Trophoblast cell (in vitro differentiated cells and primary cell): ENCODE results near the gene TIMP1.

Experiments used
- DNase-seq, 2 donors: peaks; one replicate each; pipeline ENCODE4 v3.0.0-alpha.2; 2016
- H2AFZ ChIP-seq: 2 replicates; pipeline ENCODE4 v1.6.1; 2013; ENCODE audit warnings: low read length, moderate library complexity, mild to moderate bottlenecking; ENCODE audit not compliant: insufficient read depth, poor library complexity
- H2AK5ac ChIP-seq: 2 replicates; pipeline ENCODE4 v1.6.1; 2013; ENCODE audit warnings: mild to moderate bottlenecking, low read length
- H2BK120ac ChIP-seq: 2 replicates; pipeline ENCODE4 v1.6.1; 2013; ENCODE audit warnings: low read length, mild to moderate bottlenecking, moderate library complexity; ENCODE audit not compliant: insufficient read depth, poor library complexity
- H2BK12ac ChIP-seq: 2 replicates; pipeline ENCODE4 v1.6.1; 2013; ENCODE audit warnings: mild to moderate bottlenecking, low read length, moderate library complexity
- H2BK5ac ChIP-seq: 2 replicates; pipeline ENCODE4 v1.6.1; 2013; ENCODE audit warnings: low read length, low read depth, moderate library complexity, mild to moderate bottlenecking; ENCODE audit not compliant: poor library complexity
- H3K14ac ChIP-seq: 2 replicates; pipeline ENCODE4 v1.6.1; 2013; ENCODE audit warnings: mild to moderate bottlenecking, low read length
- H3K18ac ChIP-seq: 2 replicates; pipeline ENCODE4 v1.6.1; 2013; ENCODE audit warnings: mild to moderate bottlenecking, low read length
- H3K23ac ChIP-seq: 2 replicates; pipeline ENCODE4 v1.6.1; 2013; ENCODE audit warnings: low read length
- H3K27ac ChIP-seq: 2 replicates; pipeline ENCODE4 v1.5.1; 2013; ENCODE audit warnings: low read depth, mild to moderate bottlenecking, inconsistent platforms, low read length, moderate library complexity
- H3K27me3 ChIP-seq: 2 replicates; pipeline ENCODE4 v1.6.1; 2013; ENCODE audit warnings: inconsistent platforms, mild to moderate bottlenecking, low read length, moderate library complexity; ENCODE audit not compliant: insufficient read depth
- H3K36me3 ChIP-seq, 2 experiments: 1 replicate in 1 of 2; 2 replicates in 1 of 2; pipeline ENCODE4 v1.6.1; 2013; ENCODE audit warnings: low read length in 2 of 2, mild to moderate bottlenecking in 2 of 2, moderate library complexity in 1 of 2; ENCODE audit not compliant: insufficient read depth in 2 of 2, control insufficient read depth in 1 of 2
- H3K4ac ChIP-seq: 2 replicates; pipeline ENCODE4 v1.6.1; 2013; ENCODE audit warnings: low read depth, mild to moderate bottlenecking, low read length, moderate library complexity
- H3K4me1 ChIP-seq, 2 experiments: 1 replicate in 1 of 2; 2 replicates in 1 of 2; pipeline ENCODE4 v1.6.1; 2013; ENCODE audit warnings: low read length in 2 of 2, mild to moderate bottlenecking in 2 of 2, moderate library complexity in 1 of 2; ENCODE audit not compliant: insufficient read depth in 2 of 2, control insufficient read depth in 1 of 2
- H3K4me2 ChIP-seq: 2 replicates; pipeline ENCODE4 v1.6.1; 2013; ENCODE audit warnings: inconsistent platforms, mild to moderate bottlenecking, low read length, moderate library complexity
- H3K4me3 ChIP-seq: 2 replicates; pipeline ENCODE4 v1.5.1; 2013; ENCODE audit warnings: mild to moderate bottlenecking, low read depth, low read length, inconsistent platforms
- H3K79me1 ChIP-seq: one replicate; pipeline ENCODE4 v1.6.1; 2013; ENCODE audit warnings: low read length
- H3K79me2 ChIP-seq: 2 replicates; pipeline ENCODE4 v1.6.1; 2013; ENCODE audit warnings: low read length, mild to moderate bottlenecking; ENCODE audit not compliant: control insufficient read depth, insufficient read depth, poor library complexity
- H3K9ac ChIP-seq: 2 replicates; pipeline ENCODE4 v1.6.1; 2013; ENCODE audit warnings: mild to moderate bottlenecking, low read length
- H3K9me3 ChIP-seq: 2 replicates; pipeline ENCODE4 v1.6.1; 2013; ENCODE audit warnings: low read depth, mild to moderate bottlenecking, control low read depth, inconsistent platforms, low read length; ENCODE audit not compliant: insufficient read depth
- H4K12ac ChIP-seq: 2 replicates; pipeline ENCODE4 v1.6.1; 2013; ENCODE audit warnings: low read depth, mild to moderate bottlenecking, low read length, moderate library complexity
- H4K8ac ChIP-seq: 2 replicates; pipeline ENCODE4 v1.6.1; 2013; ENCODE audit warnings: low read depth, mild to moderate bottlenecking, low read length, moderate library complexity
- H4K91ac ChIP-seq: one replicate; pipeline ENCODE4 v1.6.1; 2013; ENCODE audit warnings: low read depth, mild to moderate bottlenecking, low read length, moderate library complexity
- WGBS: extraction: QIAGEN DNeasy Blood & Tissue Kit; methylation state at CpG from one replicate; pipeline ENCODE4 v1.1.7; 2013; ENCODE audit warnings: missing lambda C conversion rate; ENCODE audit not compliant: insufficient read length, insufficient coverage; ENCODE audit errors: extremely low coverage; 5-methylcytosine and 5-hydroxymethylcytosine counted together

The TIMP1 gene

GRCh38 chrX:47612418-47612817, 30.2 kb downstream of the TIMP1 start:
- no peak overlapping the region for H3K27ac ChIP-seq
- H3K36me3 ChIP-seq = no peaks in the 10 kb centered on the region
- no peak overlapping the region for H2BK120ac ChIP-seq
- no peak overlapping the region for H3K4me3 ChIP-seq
- no peak overlapping the region for H3K9ac ChIP-seq
- no peak overlapping the region for H4K12ac ChIP-seq
- no peaks in the 10 kb centered on the region for H3K79me2 ChIP-seq
- H3K18ac ChIP-seq = no peak overlapping the region
- H4K8ac ChIP-seq = no peak overlapping the region
- H3K9me3 ChIP-seq = no peaks in the 10 kb centered on the region
- H2AK5ac ChIP-seq = no peak overlapping the region
- no peak overlapping the region for H2AFZ ChIP-seq
- H3K14ac ChIP-seq = no peak overlapping the region
- H3K27me3 ChIP-seq = no peaks in the 10 kb centered on the region
- H3K4me2 ChIP-seq = no peak overlapping the region
- peaks cover 3 to 4% of the 10 kb centered on the region in 2 experiments for H3K4me1 ChIP-seq
- no peak overlapping the region for H2BK5ac ChIP-seq
- H3K4ac ChIP-seq = no peak overlapping the region
- no peak overlapping the region for H2BK12ac ChIP-seq
- H4K91ac ChIP-seq = no peak overlapping the region
- H3K23ac ChIP-seq = no peak overlapping the region
- no peak for DNase-seq
- H3K79me1 ChIP-seq = no peaks in the 10 kb centered on the region

- H3K36me3 ChIP-seq = no peaks in the 10 kb centered on the region
- H3K79me1 ChIP-seq = no peaks in the 10 kb centered on the region
- H4K12ac ChIP-seq = no peak overlapping the region
- no peak overlapping the region for H3K9ac ChIP-seq
- H3K27me3 ChIP-seq = no peaks in the 10 kb centered on the region
- no peak overlapping the region for H2AFZ ChIP-seq
- WGBS = no CpG with 5 or more reads among the region's 8 CpGs
- no peak overlapping the region for H3K14ac ChIP-seq
- no peak overlapping the region for H3K4ac ChIP-seq
- no peak overlapping the region for H3K4me2 ChIP-seq
- H4K91ac ChIP-seq = no peak overlapping the region
- H4K8ac ChIP-seq = no peak overlapping the region
- no peak overlapping the region for H2BK120ac ChIP-seq
- peaks cover 3 to 4% of the 10 kb centered on the region in 2 experiments for H3K4me1 ChIP-seq
- H2BK12ac ChIP-seq = no peak overlapping the region
- no peak overlapping the region for H3K4me3 ChIP-seq
- no peak overlapping the region for H3K23ac ChIP-seq
- DNase-seq = no peak
- no peak overlapping the region for H2BK5ac ChIP-seq
- no peak overlapping the region for H3K27ac ChIP-seq
- no peak overlapping the region for H2AK5ac ChIP-seq
- no peaks in the 10 kb centered on the region for H3K9me3 ChIP-seq
- H3K18ac ChIP-seq = no peak overlapping the region
- H3K79me2 ChIP-seq = no peaks in the 10 kb centered on the region
Measured at GRCh38 chrX:47613082-47613481, 30.8 kb downstream of the TIMP1 start.

- H3K9me3 ChIP-seq = no peaks in the 10 kb centered on the region
- H3K36me3 ChIP-seq = no peaks in the 10 kb centered on the region
- no peak overlapping the region for H3K18ac ChIP-seq
- no peak overlapping the region for H3K27ac ChIP-seq
- H2BK5ac ChIP-seq = no peak overlapping the region
- no peak overlapping the region for H3K4ac ChIP-seq
- no peak overlapping the region for H2BK120ac ChIP-seq
- no peak overlapping the region for H3K4me3 ChIP-seq
- no peak overlapping the region for H2BK12ac ChIP-seq
- no peak overlapping the region for H3K23ac ChIP-seq
- no peaks in the 10 kb centered on the region for H3K79me2 ChIP-seq
- no peak for DNase-seq
- H3K4me1 ChIP-seq = peaks cover 2 to 5% of the 10 kb centered on the region in 2 experiments
- H2AFZ ChIP-seq = no peak overlapping the region
- no peaks in the 10 kb centered on the region for H3K79me1 ChIP-seq
- H3K9ac ChIP-seq = no peak overlapping the region
- no peak overlapping the region for H3K14ac ChIP-seq
- H4K91ac ChIP-seq = no peak overlapping the region
- no peak overlapping the region for H4K12ac ChIP-seq
- H3K4me2 ChIP-seq = no peak overlapping the region
- no CpG with 5 or more reads among the region's 5 CpGs for WGBS
- H2AK5ac ChIP-seq = no peak overlapping the region
- no peak overlapping the region for H4K8ac ChIP-seq
- H3K27me3 ChIP-seq = no peaks in the 10 kb centered on the region
Measured at GRCh38 chrX:47614618-47615017, 32.4 kb downstream of the TIMP1 start.

DNA sequence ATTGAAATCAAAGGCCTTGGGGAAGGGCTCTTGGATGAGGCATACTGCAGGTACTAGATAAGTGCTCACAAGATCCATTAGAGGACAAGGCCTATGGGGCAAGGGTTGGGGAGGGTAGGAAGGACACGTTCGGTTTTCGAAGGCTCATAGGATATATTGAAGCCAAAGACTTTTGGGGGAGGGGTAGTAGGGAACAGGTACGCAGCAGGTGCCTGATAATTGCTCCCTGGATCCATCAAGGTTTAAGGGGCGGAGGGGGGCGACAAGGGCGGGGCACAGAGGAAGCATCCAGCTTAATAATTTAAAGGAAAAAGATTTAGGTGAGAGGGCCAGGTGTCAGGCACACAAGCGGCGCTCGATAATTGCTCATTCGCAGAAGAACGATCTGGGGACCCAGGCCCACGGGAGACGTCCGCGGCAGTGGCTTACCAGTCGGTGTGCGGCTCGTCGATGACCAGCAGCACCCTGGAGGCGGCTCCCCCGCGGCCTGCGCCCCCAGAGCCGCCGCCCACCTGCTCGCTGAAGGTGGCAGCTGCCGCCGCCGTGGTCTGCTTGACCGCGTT, 36.8 kb downstream of the TIMP1 start:
- H3K79me2 ChIP-seq = no peaks in the 10 kb centered on the region
- peak overlapping the region; percentile 88 for H3K4me2 ChIP-seq
- peaks cover 3 to 10% of the 10 kb centered on the region in 2 experiments for H3K4me1 ChIP-seq
- no CpG with 5 or more reads among the region's 32 CpGs for WGBS
- no peaks in the 10 kb centered on the region for H3K79me1 ChIP-seq
- H3K9me3 ChIP-seq = no peaks in the 10 kb centered on the region
- no peak overlapping the region for H2AK5ac ChIP-seq
- no peak overlapping the region for H2BK120ac ChIP-seq
- H3K23ac ChIP-seq = no peak overlapping the region
- no peak overlapping the region for H3K4ac ChIP-seq
- DNase-seq = no peak
- no peak overlapping the region for H4K91ac ChIP-seq
- H3K4me3 ChIP-seq = no peak overlapping the region
- H3K18ac ChIP-seq = no peak overlapping the region
- H3K14ac ChIP-seq = no peak overlapping the region
- no peaks in the 10 kb centered on the region for H3K36me3 ChIP-seq
- peak overlapping the region; percentile 35 for H2AFZ ChIP-seq
- no peak overlapping the region for H3K9ac ChIP-seq
- no peak overlapping the region for H4K12ac ChIP-seq
- no peak overlapping the region for H2BK12ac ChIP-seq
- no peak overlapping the region for H2BK5ac ChIP-seq
- no peak overlapping the region for H3K27ac ChIP-seq
- H3K27me3 ChIP-seq = no peaks in the 10 kb centered on the region
- H4K8ac ChIP-seq = no peak overlapping the region
